KMS-11 (cell line): ENCODE measurements around the gene MIER3.

Experiments
- H2AFZ ChIP-seq: fragments of 200-600 bp; sonication (generic); 2 replicates; pipeline ENCODE4 v1.6.1; 2016; ENCODE audit warnings: antibody characterized with exemption, mixed run types, low read depth
- H3K27ac ChIP-seq: fragments of 200-600 bp; sonication (generic); 2 replicates; pipeline ENCODE4 v1.6.1; 2016; ENCODE audit warnings: mild to moderate bottlenecking, mixed run types
- H3K27me3 ChIP-seq: fragments of 200-600 bp; sonication (generic); 2 replicates; pipeline ENCODE4 v1.6.1; 2017; ENCODE audit warnings: mild to moderate bottlenecking, low read depth, mixed run types, moderate library complexity; ENCODE audit not compliant: insufficient read depth
- H3K36me3 ChIP-seq: fragments of 200-600 bp; sonication (generic); 2 replicates; pipeline ENCODE4 v1.6.1; 2017; ENCODE audit warnings: mild to moderate bottlenecking, mixed run types; ENCODE audit not compliant: insufficient read depth
- H3K4me1 ChIP-seq: fragments of 200-600 bp; sonication (generic); 2 replicates; pipeline ENCODE4 v1.6.1; 2016; ENCODE audit warnings: mild to moderate bottlenecking, low read depth, mixed run types; ENCODE audit not compliant: poor library complexity, severe bottlenecking
- H3K4me2 ChIP-seq: fragments of 200-600 bp; sonication (generic); 2 replicates; pipeline ENCODE4 v1.7.0; 2016; ENCODE audit warnings: mild to moderate bottlenecking, mixed run types
- H3K4me3 ChIP-seq: fragments of 200-600 bp; sonication (generic); IDR thresholded peaks from 2 replicates; pipeline ENCODE4 v1.6.1; 2017; ENCODE audit warnings: low read depth, low read length, mixed read lengths; ENCODE audit not compliant: insufficient read depth
- H3K79me2 ChIP-seq: fragments of 200-600 bp; sonication (generic); 2 replicates; pipeline ENCODE4 v1.6.1; 2016; ENCODE audit warnings: low read depth, mixed run types; ENCODE audit not compliant: insufficient read depth
- H3K9ac ChIP-seq: fragments of 200-600 bp; sonication (generic); 2 replicates; pipeline ENCODE4 v1.6.1; 2016; ENCODE audit warnings: mild to moderate bottlenecking, mixed run types
- H4K20me1 ChIP-seq: fragments of 200-600 bp; sonication (generic); 2 replicates; pipeline ENCODE4 v1.6.1; 2016; ENCODE audit warnings: mild to moderate bottlenecking, mixed run types; ENCODE audit not compliant: insufficient read depth
- TF ChIP-seq, protein P1 (sequence below): fragments of 200-600 bp; sonication (generic); conservative IDR thresholded peaks from 2 replicates; pipeline ENCODE4 v1.6.1; 2017; ENCODE audit warnings: low read depth, mild to moderate bottlenecking, antibody characterized with exemption, low read length, moderate library complexity, mixed read lengths

The MIER3 gene

DNA sequence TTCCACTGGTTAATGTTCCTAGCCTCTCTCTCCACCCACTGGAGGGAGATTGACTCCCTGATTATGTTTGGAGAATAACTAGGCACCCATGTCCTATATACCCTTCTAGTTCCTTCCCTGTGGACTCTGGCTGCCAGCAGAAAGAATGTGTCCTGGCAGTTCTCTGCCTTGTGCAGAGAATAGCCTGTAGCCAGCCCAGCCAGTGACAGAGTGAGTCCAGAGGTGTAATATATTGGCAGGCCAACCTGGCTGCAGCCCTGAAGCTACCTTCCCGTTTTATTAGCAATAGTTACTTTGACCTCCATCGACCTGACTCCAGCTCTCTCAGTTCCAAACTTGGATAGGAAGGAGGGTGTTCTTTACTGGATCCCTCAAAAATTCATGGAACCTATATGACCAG lies 34.4 kb downstream of the MIER3 start:
- peaks cover 7% of the 10 kb centered on the region for H3K4me1 ChIP-seq

DNA sequence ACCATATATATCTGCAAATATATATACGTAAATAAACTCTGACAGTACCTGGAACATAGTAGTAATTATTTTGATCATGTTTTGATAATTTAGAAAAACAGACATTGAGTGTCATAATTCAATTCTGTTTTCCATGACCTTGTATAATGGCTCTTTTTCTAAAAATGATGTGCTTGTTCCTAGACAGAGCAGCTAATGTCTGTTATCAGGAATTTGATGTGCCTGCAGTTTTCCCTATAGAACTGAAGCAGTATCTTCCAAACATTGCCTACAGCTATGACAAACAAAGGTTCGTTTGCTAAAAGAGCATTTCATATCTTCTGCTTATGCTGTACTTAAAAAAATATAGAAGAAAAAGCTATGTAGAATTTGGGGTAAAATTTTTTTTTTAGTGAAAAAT lies 37.2 kb downstream of the MIER3 start:
- no peak overlapping the region for H3K27ac ChIP-seq
- no peak overlapping the region for H3K4me3 ChIP-seq
- H3K4me2 ChIP-seq = no peak overlapping the region
- no peaks in the 10 kb centered on the region for H4K20me1 ChIP-seq
- no peak overlapping the region for H3K9ac ChIP-seq
- no peak overlapping the region for H2AFZ ChIP-seq
- no peaks in the 10 kb centered on the region for H3K79me2 ChIP-seq
- no peaks in the 10 kb centered on the region for H3K27me3 ChIP-seq
- peaks cover 14% of the 10 kb centered on the region for H3K4me1 ChIP-seq
- TF ChIP-seq, protein P1, sequence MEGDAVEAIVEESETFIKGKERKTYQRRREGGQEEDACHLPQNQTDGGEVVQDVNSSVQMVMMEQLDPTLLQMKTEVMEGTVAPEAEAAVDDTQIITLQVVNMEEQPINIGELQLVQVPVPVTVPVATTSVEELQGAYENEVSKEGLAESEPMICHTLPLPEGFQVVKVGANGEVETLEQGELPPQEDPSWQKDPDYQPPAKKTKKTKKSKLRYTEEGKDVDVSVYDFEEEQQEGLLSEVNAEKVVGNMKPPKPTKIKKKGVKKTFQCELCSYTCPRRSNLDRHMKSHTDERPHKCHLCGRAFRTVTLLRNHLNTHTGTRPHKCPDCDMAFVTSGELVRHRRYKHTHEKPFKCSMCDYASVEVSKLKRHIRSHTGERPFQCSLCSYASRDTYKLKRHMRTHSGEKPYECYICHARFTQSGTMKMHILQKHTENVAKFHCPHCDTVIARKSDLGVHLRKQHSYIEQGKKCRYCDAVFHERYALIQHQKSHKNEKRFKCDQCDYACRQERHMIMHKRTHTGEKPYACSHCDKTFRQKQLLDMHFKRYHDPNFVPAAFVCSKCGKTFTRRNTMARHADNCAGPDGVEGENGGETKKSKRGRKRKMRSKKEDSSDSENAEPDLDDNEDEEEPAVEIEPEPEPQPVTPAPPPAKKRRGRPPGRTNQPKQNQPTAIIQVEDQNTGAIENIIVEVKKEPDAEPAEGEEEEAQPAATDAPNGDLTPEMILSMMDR = no peak
- H3K36me3 ChIP-seq = no peaks in the 10 kb centered on the region

More for the DNA sequence above, 34.4 kb downstream of the MIER3 start:
- H3K27me3 ChIP-seq = no peaks in the 10 kb centered on the region
- TF ChIP-seq, protein P1 = no peak
- H3K9ac ChIP-seq = no peak overlapping the region
- no peaks in the 10 kb centered on the region for H3K79me2 ChIP-seq
- no peak overlapping the region for H3K4me2 ChIP-seq
- no peak overlapping the region for H2AFZ ChIP-seq
- no peak overlapping the region for H3K4me3 ChIP-seq
- no peaks in the 10 kb centered on the region for H3K36me3 ChIP-seq
- no peak overlapping the region for H3K27ac ChIP-seq
- no peaks in the 10 kb centered on the region for H4K20me1 ChIP-seq

DNA sequence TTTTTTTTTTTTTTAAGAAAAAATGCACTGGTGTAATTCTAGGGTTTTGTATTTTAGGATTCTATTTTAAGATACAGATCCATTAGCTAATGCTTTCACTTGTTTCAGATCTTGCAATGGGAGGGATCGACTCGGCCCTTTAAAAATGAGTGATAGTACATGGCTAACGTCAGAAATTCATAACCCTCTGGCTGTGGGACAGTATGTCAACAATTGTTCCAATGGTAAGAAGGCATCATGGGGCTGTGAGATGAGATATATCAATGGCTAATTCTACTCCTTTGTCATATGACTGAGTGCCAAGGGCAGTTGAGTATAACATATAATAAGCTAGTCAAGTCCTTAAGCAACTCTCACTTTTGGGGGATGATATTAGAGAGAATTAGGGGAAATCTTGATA lies 38.2 kb downstream of the MIER3 start:
- Histone ChIP-seq H3K4me3 (no peak overlapping the region), H2AFZ (no peak overlapping the region), H4K20me1 (no peaks in the 10 kb centered on the region), H3K36me3 (no peaks in the 10 kb centered on the region), H3K9ac (no peak overlapping the region), H3K4me1 (peaks cover 12% of the 10 kb centered on the region), H3K79me2 (no peaks in the 10 kb centered on the region), H3K4me2 (no peak overlapping the region), H3K27me3 (no peaks in the 10 kb centered on the region), H3K27ac (no peak overlapping the region)
- TF ChIP-seq, protein P1 = no peak

DNA sequence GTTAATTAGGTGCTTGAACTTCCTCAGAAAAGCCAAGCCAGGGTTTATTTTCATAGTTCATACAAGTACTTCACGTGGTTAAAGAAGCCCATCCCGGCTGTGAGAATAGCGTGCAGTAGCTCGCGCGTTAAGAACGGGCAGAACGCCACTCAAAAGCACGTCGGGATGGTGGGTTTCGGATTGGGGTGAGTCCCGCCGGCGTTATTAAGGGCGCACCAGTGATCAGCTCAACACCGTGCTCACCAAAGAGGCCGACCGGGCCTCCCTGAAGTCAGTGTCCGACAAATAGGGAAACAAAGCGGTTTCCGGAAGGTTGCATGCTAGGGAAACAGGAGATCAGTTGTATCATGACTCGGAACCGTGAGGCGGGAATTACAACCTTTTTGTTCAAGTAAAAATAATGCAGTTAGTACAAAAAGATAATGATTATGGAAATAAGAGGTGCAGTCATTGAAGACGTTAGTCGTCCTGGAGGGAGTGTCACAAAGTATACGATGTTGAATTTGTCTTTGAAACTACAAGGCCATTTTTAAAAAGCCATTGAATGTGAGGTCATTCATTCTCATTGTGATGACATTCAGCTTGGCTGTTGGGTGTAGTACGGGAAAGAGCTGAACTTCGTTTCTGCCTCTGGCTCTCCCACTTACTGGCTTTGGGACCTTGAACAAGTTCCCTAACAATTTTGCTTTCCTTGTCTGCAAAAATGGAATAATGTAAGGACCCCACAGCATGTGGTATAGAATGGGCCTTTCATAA lies 41.5 kb downstream of the MIER3 start:
- Histone ChIP-seq H3K27me3 (no peaks in the 10 kb centered on the region), H3K79me2 (no peaks in the 10 kb centered on the region), H2AFZ (peak overlapping the region; percentile 86), H3K9ac (peak overlapping the region; percentile 80), H3K4me1 (peaks cover 24% of the 10 kb centered on the region), H3K4me3 (no peak overlapping the region), H4K20me1 (no peaks in the 10 kb centered on the region), H3K27ac (peak overlapping the region; percentile 82), H3K36me3 (no peaks in the 10 kb centered on the region), H3K4me2 (peak overlapping the region; percentile 52)
- TF ChIP-seq, protein P1 = no peak
